Fibroblast of pulmonary artery (primary cell): ENCODE results near the gene OR56A3.
"Not testable (repeated sequence)": the region's sequence is repeated elsewhere in the genome, so short reads cannot be mapped to it uniquely, and the experiment has no call there.

Experiments
- DNase-seq: peaks from one replicate; pipeline ENCODE4 v3.0.0-alpha.2; 2010; ENCODE audit warnings: low read depth
- H3K4me3 ChIP-seq: replicated peaks from 2 replicates; pipeline ENCODE4 v1.5.1; 2011; ENCODE audit warnings: low read depth, mild to moderate bottlenecking, control low read depth, low read length, moderate library complexity
- TF ChIP-seq, protein P1 (sequence below): IDR thresholded peaks from 2 replicates; pipeline ENCODE4 v1.5.1; 2011; ENCODE audit warnings: mild to moderate bottlenecking, control low read depth, low read length, inconsistent platforms; ENCODE audit errors: missing control alignments

The OR56A3 gene

DNA sequence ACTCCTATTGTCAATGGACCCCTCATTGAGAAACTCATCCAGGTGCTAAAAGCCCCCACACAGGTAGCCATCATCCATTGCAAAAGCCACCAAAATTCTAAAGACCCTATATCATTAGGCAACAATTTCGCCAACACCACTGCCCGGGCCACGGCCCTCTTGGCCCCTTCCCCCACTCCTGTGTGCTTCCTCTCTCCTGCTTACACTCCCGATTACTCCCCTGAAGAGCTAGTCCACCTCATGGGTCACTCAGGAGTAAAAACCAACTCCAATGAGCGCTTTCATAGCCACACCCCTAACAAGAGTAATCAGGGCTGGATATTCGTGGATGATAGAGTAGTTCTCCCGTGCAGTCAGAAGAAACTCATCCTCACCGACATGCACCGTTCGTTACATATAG is 8.9 kb upstream of the OR56A3 start:
- DNase-seq: no peak
- no peak overlapping the region for H3K4me3 ChIP-seq
- TF ChIP-seq, protein P1, sequence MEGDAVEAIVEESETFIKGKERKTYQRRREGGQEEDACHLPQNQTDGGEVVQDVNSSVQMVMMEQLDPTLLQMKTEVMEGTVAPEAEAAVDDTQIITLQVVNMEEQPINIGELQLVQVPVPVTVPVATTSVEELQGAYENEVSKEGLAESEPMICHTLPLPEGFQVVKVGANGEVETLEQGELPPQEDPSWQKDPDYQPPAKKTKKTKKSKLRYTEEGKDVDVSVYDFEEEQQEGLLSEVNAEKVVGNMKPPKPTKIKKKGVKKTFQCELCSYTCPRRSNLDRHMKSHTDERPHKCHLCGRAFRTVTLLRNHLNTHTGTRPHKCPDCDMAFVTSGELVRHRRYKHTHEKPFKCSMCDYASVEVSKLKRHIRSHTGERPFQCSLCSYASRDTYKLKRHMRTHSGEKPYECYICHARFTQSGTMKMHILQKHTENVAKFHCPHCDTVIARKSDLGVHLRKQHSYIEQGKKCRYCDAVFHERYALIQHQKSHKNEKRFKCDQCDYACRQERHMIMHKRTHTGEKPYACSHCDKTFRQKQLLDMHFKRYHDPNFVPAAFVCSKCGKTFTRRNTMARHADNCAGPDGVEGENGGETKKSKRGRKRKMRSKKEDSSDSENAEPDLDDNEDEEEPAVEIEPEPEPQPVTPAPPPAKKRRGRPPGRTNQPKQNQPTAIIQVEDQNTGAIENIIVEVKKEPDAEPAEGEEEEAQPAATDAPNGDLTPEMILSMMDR: no peak

DNA sequence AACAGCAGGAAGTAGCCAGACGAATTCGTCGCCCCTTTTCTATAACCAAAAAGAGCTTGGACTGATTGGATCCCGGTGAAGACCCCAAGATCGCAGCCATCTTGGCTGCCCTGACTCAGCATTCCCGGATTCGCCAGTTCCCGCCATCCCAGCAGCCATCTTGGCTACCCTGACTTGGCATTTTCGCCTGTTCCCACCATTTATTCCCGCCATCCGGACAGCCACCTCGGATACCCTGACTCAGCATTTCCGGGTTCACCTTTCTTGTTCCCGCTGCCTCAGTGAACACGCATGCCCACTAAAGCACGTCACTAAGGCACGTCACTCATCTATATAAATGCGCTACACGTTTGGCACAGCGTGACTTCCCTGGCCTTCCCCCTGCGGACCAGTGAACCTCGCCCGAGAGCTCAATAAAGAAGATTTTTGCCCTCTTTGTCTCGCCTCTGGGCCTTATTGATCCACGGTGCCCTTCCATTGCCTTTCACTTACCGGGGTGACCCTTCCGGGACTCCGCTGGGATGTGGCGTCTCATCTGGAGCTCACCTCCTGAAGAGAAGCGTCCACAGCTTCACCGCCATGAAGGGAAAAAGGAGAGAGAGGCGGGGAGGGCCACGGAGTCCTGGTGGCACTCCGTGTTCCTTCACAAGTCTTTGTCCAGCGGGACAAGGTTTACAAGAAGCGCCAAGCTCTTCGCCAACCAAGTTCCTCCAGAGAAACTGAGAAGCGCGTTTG is 4.0 kb upstream of the OR56A3 start:
- TF ChIP-seq, protein P1: no peak
- no peak for DNase-seq
- H3K4me3 ChIP-seq: no peak overlapping the region

DNA sequence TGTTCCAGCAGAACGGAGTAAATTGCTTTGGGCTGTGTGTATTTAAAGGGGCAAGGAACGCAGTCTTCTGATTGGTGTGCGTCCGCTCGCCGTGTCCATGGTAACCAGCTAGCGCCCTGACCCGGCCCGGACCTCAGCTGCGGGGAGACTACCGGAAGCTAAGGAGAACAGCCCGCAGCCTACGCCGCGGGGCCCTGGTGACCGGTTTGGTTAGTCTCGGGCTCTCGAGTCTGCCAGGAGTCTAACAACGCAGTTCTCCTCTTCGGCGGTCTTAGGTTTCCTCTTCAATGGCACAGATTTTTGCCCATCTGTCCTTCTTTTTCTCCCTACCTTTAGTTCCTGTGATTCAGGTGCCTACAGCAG is 3.5 kb upstream of the OR56A3 start:
- DNase-seq: no peak
- TF ChIP-seq, protein P1: no peak
- no peak overlapping the region for H3K4me3 ChIP-seq

DNA sequence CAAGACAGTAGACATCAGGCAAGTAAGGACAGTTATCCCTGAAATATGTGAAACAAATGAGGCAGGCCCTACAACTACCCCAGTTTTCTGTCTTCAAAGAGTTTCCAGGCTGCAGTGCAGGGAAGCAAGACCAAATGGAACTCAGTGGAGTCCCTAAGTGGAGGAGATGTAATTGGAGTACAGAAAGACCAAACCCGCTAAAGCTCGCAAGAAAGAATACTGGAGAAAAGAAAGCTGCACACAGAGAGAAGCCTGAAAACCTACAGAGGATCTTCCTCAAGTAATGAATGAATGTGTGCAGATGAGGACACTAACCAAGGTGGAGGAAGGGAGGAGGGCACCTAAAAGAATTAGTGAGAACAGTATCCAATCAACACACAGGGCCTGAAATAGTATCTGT is 1.3 kb upstream of the OR56A3 start:
- DNase-seq: no peak
- TF ChIP-seq, protein P1: no peak
- no peak overlapping the region for H3K4me3 ChIP-seq

DNA sequence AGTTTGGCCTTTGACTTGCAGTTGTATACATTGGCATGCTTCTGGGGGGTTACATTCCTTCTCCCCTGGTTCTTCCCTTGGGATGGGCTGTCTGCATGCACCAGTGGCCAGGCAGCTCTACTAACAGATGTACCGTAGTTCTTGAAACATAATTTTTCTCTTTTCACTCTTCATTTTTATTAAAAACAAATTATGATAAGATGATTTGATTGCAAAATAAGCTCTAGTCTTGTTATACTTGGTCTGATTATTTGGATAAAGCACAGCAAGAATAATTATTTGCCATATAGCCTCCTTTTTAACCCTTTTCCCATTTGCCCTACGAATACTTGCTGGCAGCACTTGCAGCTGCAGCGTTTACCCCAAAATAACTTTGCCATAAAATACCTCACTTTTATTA is 13.5 kb downstream of the OR56A3 start:
- DNase-seq: no peak
- TF ChIP-seq, protein P1: no peak
- no peak overlapping the region for H3K4me3 ChIP-seq

DNA sequence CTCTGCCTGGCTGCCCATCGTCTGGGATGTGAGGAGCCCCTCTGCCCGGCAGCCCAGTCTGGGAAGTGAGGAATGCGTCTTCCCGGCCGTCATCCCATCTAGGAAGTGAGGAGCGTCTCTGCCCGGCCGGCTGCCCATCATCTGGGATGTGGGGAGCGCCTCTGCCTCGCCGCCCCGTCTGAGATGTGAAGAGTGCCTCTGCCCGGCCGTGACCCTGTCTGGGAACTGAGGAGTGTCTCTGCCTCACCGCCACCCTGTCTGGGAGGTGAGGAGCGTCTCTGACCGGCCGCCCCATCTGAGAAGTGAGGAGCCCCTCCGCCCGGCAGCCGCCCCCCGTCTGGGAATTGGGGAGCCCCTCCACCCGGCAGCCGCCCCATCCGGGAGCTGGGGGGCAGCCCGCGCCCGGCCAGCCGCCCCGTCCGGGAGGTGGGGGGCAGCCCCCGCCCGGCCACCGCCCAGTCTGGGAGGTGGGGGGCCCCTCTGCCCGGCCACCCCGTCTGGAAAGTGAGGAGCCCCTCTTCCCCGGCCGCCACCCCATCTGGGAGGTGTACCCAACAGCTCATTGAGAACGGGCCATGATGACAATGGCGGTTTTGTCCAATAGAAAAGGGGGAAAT is 18.8 kb downstream of the OR56A3 start:
- DNase-seq, H3K4me3 ChIP-seq: not testable (repeated sequence)

DNA sequence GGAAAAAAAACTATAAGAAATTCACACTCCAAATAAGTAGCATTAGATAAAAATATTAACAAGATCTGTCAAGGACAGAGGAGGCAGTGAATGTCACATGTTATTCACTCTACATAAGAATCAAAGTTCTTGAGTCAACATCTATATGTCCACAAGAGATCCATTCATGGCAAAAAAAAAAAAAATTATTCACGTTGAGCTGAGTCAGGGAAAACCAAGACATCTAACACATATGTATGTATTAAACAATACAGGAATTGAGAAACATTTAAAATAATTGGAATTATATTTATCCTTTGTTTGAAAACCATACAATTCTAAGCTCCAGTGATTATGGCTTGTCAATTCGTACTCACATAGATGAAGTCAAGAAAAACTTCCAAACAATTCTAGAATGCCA is 24.9 kb downstream of the OR56A3 start:
- TF ChIP-seq, protein P1: no peak

More for the DNA sequence above, 24.9 kb downstream of the OR56A3 start:
- no peak for DNase-seq
- no peak overlapping the region for H3K4me3 ChIP-seq
